Heart right ventricle (tissue), 16 donors: ENCODE measurements around the gene AGER. TPM values are rescaled to one million over a fixed set of nuclear protein-coding genes. Genes with fewer than 3 reads are reported as not detected.

Experiments used
- ATAC-seq, 8 donors: fragments of 200-7000 bp; cut with Tn5 transposase; one replicate each; pipeline ENCODE4 v1.9.1; 2020; ENCODE audit warnings: mild to moderate bottlenecking in 8 of 8, moderate library complexity in 8 of 8, moderate number of reproducible peaks in 1 of 8
- DNase-seq, 2 donors: peaks; one replicate each; pipeline ENCODE4 v3.0.0-alpha.2; 2020
- H3K27ac ChIP-seq, 10 donors: fragments of 200-600 bp; sonication (generic) in 2 of 10; one replicate each; pipeline versions ENCODE4 v1.5.0 to v1.8.0; 2020 to 2022; ENCODE audit warnings: mild to moderate bottlenecking in 3 of 10
- H3K27me3 ChIP-seq, 7 donors: fragments of 200-600 bp; one replicate each; pipeline ENCODE4 v1.8.0; 2021 to 2022; ENCODE audit warnings: mild to moderate bottlenecking in 2 of 7
- H3K36me3 ChIP-seq, 9 donors: fragments of 200-600 bp; sonication (generic) in 1 of 9; one replicate each; pipeline versions ENCODE4 v1.5.0 to v1.8.0; 2020 to 2022; ENCODE audit warnings: mild to moderate bottlenecking in 2 of 9
- H3K4me1 ChIP-seq, 9 donors: fragments of 200-600 bp; sonication (generic) in 1 of 9; one replicate each; pipeline versions ENCODE4 v1.5.0 to v1.8.0; 2020 to 2022; ENCODE audit warnings: mild to moderate bottlenecking in 4 of 9
- H3K4me3 ChIP-seq, 10 donors: fragments of 200-600 bp; sonication (generic) in 2 of 10; one replicate each; pipeline versions ENCODE4 v1.5.0 to v1.8.0; 2020 to 2022; ENCODE audit warnings: mild to moderate bottlenecking in 7 of 10, moderate library complexity in 2 of 10
- H3K9me3 ChIP-seq, 11 donors: fragments of 200-600 bp in 10 of 11; sonication (generic) in 2 of 11; one replicate each; pipeline versions ENCODE4 v1.5.0 to v1.8.0; 2013 to 2022; ENCODE audit warnings: mild to moderate bottlenecking in 2 of 11, control low read depth in 1 of 11, moderate library complexity in 1 of 11
- CTCF ChIP-seq, 9 donors: fragments of 200-600 bp; sonication (generic) in 2 of 9; IDR thresholded peaks; one replicate each; pipeline versions ENCODE4 v1.5.0 to v1.8.0; 2021 to 2022; ENCODE audit warnings: antibody characterized with exemption in 9 of 9, mild to moderate bottlenecking in 5 of 9, moderate library complexity in 1 of 9
- WGBS, 2 donors: extraction: QIAGEN DNeasy Blood & Tissue Kit; methylation state at CpG; one replicate each; pipeline ENCODE4 v1.1.7; 2013; ENCODE audit warnings: inconsistent platforms in 1 of 2; 5-methylcytosine and 5-hydroxymethylcytosine counted together
- intact Hi-C, 10 donors: fragments of 100-400 bp; cut with DNase I; formaldehyde crosslinking; loops; one replicate each; pipeline versions ENCODE4 v1.11.1 to v1.14.2; 2022
- polyA plus RNA-seq, 2 donors: library from polyadenylated mRNA; stranded (reverse); fragments of 200-250 nt; gene quantifications; one replicate each; pipeline ENCODE4 v1.2.3, GENCODE V29; 2013
- total RNA-seq, 10 donors: library from RNA; stranded (reverse); fragmentation: NEBNext Ultra II Directional in 3 of 10; extraction: Animal tissue kit (Norgen Biotek cat#: 25700) in 3 of 10; gene quantifications; one replicate each; pipeline versions ENCODE4 v1.2.1 to v1.2.4, GENCODE V29; 2021 to 2023
- donor health status: Arrhythmogenic right ventricular cardiomyopathy.
- donor health status: ischemic (EF 13 %, LVEDD 7.1; RV severe dilation, severe dysfunction).
- donor health status: healthy with polysubstance abuse.
- donor health status: DM: no; HTN: yes; CAD: no.
- donor health status: DM: no; HTN: no; CAD: no.
- donor health status: ischemic (EF 25% LVEDD 6.9; RV normal size, moderate dysfunction).
- donor health status: ischemic (EF 25% LVEDD 5.7; RV mildly dilated, moderate dysfunction).
- donor health status: healthy.
- donor health status: DM: yes; HTN: yes; CAD: no.
- donor health status: Ischemic cardiomyopathy.
- donor health status: ischemic (EF 35%, LVEDD 5.7; RV mildly dilated, moderate dysfunction).
- donor health status: nonischemic (EF 11% LVEDD 7.7; RV severe dilation, severe dysfunction).
- donor health status: DM: yes; HTN: yes; CAD: no.
- donor health status: PGD.
- donor health status: ischemic (EF 29% LVEDD 5.4; RV normal size, mild dysfunction).
- donor health status: nonischemic (EF 23%, LVEDD 6.1; RV moderate dilation, normal function).

Gene AGER
- total and polyA plus RNA-seq, 12 donors, result 0.75 to 5.5 (median 3.1) TPM

GRCh38 chr6:32176476-32177182 lies 7.4 kb downstream of the AGER start:
- Histone ChIP-seq H3K27me3 (no peaks in the 10 kb centered on the region), H3K9me3 (no peaks in the 10 kb centered on the region), H3K36me3 (peaks cover 0 to 21% (median 5%) of the 10 kb centered on the region in 9 donors), H3K27ac (peak overlapping the region; percentile 93 to 98 (median 94)), H3K4me3 (peak overlapping the region; percentile 23 to 93 (median 86)), H3K4me1 (peaks cover 8 to 74% (median 46%) of the 10 kb centered on the region in 9 donors)
- intact Hi-C loops, result loop anchor here in 6 of 10 donors (1.0 to 10.0 kb wide), 5 partner anchors 22 to 1028 kb away; partner anchors contain the start of genes ATF6B (in 4 of the 6), PPT2 (in 2 of the 6), HSD17B8 (in 1 of the 6) and RING1 (in 1 of the 6)
- DNase-seq (no peak), ATAC-seq (no peak)
- no peak for TF ChIP-seq CTCF (IDR thresholded peaks at IDR 0.05)
- 17 to 31% methylated on average over 5 of the region's 5 CpGs for WGBS, 2 donors

- Histone ChIP-seq H3K36me3 (peaks cover 0 to 18% (median 5%) of the 10 kb centered on the region in 9 donors), H3K9me3 (no peaks in the 10 kb centered on the region), H3K27ac (peak within 1 kb of the TSS; percentile 93 to 98 (median 94)), H3K27me3 (no peaks in the 10 kb centered on the region), H3K4me1 (peaks cover 8 to 66% (median 43%) of the 10 kb centered on the region in 9 donors), H3K4me3 (peak within 1 kb of the TSS; percentile 63 to 93 (median 86))
- ATAC-seq (peak; percentile 71 to 80 (median 76)), DNase-seq (peak; percentile 98 to 99)
- WGBS, 2 donors, result 1% methylated on average over 20 to 27 of the region's 27 CpGs
- TF ChIP-seq CTCF (IDR thresholded peaks at IDR 0.05), result no peak
- intact Hi-C loops, result loop anchor here in 6 of 10 donors (1.0 to 10.0 kb wide), 5 partner anchors 21 to 1029 kb away; partner anchors contain the start of genes ATF6B (in 4 of the 6), PPT2 (in 2 of the 6), HSD17B8 (in 1 of the 6) and RING1 (in 1 of the 6)
Measured at GRCh38 chr6:32175711-32176475, 8.2 kb downstream of the AGER start, which contains the start of gene AGPAT1. AGPAT1 (minus strand) TSS chr6:32176084; CDS start chr6:32171496, 4,588 bp downstream.

- no peaks in the 10 kb centered on the region for H3K9me3 ChIP-seq
- 4 to 9% methylated on average over 2 of the region's 2 CpGs for WGBS, 2 donors
- no peak for ATAC-seq
- H3K4me1 ChIP-seq, result peaks cover 8 to 61% (median 40%) of the 10 kb centered on the region in 9 donors
- peak overlapping the region; percentile 70 to 98 (median 94) for H3K27ac ChIP-seq
- DNase-seq, result no peak
- TF ChIP-seq CTCF (IDR thresholded peaks at IDR 0.05), result no peak
- H3K36me3 ChIP-seq, result peaks cover 0 to 19% (median 5%) of the 10 kb centered on the region in 9 donors
- H3K4me3 ChIP-seq, result peak overlapping the region; percentile 63 to 93 (median 86)
- H3K27me3 ChIP-seq, result no peaks in the 10 kb centered on the region
- intact Hi-C loops, result loop anchor here in 4 of 10 donors (10.0 kb wide), 2 partner anchors 51 to 1029 kb away; partner anchors contain the start of genes ATF6B (in 3 of the 4), HSD17B8 (in 1 of the 4), RING1 (in 1 of the 4) and RXRB (in 1 of the 4)
Measured at GRCh38 chr6:32175322-32175710, 8.7 kb downstream of the AGER start.

- Histone ChIP-seq H3K4me1 (peaks cover 2 to 52% (median 32%) of the 10 kb centered on the region in 9 donors), H3K27me3 (no peaks in the 10 kb centered on the region), H3K4me3 (peak overlapping the region in 2 of 10 donors; percentile 67 to 90), H3K9me3 (no peaks in the 10 kb centered on the region), H3K36me3 (peaks cover 0 to 19% (median 5%) of the 10 kb centered on the region in 9 donors), H3K27ac (no peak overlapping the region)
- ATAC-seq, result no peak
- DNase-seq, result no peak
- WGBS, 2 donors, result 75 to 94% methylated on average over 1 of the region's 1 CpG
- TF ChIP-seq CTCF (IDR thresholded peaks at IDR 0.05), result no peak
- intact Hi-C loops, result loop anchor here in 4 of 10 donors (10.0 kb wide), 2 partner anchors 50 to 1030 kb away; partner anchors contain the start of genes ATF6B (in 3 of the 4), HSD17B8 (in 1 of the 4), RING1 (in 1 of the 4) and RXRB (in 1 of the 4)
Measured at GRCh38 chr6:32174416-32174815, 9.6 kb downstream of the AGER start.
